GM18519 (cell line): ENCODE data around the gene HMCN2.

ENCODE experiments used
- ATAC-seq: cut with Tn5 transposase; IDR thresholded peaks from one replicate; pipeline ENCODE4 v1.9.1; 2021; ENCODE audit warnings: mild to moderate bottlenecking, moderate library complexity; ENCODE audit not compliant: unreplicated experiment, low FRiP score

Gene HMCN2

DNA sequence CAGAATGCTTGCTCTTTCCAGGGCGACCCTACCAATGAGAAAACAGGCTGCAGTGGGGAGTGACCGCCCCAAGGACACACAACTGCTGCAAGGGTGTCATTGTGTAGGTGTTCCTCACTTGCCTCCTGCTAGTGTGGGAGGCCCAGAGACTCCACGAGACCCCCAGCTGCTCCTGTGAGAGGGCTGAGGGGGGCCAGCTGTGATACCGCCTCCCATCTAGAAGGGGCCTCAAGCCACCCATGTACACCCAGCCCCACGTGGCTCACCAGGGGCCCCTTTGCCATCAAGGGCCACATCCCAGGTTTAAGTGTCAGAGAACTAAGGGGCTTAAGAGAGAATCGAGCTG, 177.9 kb downstream of the HMCN2 start:
- no peak for ATAC-seq

DNA sequence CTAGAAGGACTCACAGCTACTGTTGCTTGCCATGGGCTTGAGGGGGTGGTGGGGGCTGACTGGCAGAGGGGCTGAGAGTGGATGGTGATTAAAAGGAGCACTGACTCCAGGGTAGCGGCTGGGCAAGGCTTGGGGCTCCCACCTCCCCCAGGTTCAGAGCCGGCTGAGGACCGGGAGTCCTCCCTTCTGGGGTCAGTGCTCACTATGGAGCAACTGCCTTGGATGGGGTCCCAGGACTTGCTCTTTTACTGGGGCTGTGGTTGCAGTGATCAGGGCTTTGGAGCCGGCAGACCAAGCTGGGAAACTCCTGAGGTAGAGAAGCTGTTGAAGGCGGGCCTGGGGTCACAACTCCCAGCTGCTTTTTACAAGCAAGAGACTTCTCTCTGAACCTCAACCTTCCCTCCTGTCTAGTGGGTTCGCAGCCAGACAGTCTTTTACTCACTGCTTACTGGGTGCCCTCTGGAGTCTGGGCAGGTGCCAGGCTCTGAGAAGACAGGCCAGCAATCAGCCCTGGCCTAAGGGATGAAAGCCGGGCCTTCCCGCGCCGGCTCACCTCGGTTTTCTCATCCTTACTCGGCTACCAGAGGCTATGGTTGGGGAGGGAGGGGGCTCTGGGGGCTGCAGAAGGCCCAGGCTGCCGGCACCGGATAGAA, 178.4 kb downstream of the HMCN2 start:
- no peak for ATAC-seq

DNA sequence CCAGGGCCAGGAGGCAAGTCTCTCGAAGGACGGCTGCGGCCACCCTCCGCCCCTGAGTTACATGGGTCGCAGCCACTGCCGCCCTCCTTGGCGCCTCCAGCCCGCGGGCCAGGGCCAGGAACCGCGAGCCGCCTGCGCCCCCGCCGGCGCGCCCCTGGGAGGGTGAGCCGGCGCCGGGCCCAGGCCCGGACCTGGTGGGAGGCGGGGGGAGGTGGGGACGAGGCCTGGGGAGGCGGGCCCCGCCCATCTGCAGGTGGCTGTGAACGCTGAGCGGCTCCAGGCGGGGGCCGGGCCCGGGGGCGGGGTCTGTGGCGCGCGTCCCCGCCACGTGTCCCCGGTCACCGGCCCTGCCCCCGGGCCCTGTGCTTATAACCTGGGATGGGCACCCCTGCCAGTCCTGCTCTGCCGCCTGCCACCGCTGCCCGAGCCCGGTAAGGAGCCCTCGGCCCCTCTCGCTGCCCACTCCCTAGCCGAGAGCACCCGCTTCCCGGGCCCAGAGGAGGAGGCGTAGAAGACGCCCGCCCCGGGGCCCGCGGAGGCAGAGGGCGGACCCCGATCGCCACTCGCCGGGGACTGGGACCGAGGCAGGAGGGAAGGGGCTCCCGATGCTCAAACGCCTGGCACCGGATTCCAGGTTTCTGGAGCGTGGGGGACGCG, 179.1 kb downstream of the HMCN2 start, which contains the start of gene ASS1:
TSS of gene ASS1 (plus strand) at position 397 of the 657 bp plus-strand sequence. CDS start 7,268 bp downstream, outside the sequence.
- no peak for ATAC-seq

GRCh38 chr9:130445268-130445983, 179.9 kb downstream of the HMCN2 start:
- ATAC-seq = no peak

DNA sequence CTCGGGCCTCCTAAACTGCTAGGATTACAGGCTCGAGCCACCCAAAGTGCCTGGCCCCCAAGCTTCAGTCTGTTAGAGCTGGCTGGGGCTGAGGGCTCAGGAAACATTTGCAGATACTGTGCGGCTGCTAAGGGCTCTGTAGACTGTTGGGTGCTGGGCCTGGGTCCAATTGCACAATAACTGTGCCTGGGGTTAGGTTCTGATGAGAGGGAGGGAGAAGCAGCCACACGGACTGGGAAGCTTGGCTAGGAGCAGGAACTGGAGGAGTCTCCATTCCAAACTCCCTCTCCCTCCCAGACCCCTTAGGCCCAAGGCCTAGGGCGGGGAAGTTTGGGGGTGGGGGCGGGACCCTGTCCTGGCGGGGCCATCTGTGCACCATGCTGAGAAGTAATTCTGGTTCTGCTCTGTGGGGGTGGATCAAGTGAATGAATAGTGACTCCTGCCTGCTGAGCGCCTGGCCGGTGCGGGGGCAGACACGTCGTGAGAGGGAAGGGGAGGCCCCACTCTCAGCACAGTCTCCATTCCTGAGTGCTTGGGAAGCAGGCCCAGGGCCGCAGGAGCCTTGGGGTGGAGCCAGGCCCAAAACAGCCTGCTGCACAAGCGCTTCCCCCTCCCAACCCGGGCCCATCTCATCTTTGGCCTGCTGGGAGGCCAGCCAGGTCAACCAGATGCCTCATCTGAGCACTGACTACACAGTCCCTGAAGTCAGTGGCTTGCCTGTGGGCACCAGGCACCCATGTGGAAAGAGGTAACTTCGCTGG, 180.7 kb downstream of the HMCN2 start:
- no peak for ATAC-seq

DNA sequence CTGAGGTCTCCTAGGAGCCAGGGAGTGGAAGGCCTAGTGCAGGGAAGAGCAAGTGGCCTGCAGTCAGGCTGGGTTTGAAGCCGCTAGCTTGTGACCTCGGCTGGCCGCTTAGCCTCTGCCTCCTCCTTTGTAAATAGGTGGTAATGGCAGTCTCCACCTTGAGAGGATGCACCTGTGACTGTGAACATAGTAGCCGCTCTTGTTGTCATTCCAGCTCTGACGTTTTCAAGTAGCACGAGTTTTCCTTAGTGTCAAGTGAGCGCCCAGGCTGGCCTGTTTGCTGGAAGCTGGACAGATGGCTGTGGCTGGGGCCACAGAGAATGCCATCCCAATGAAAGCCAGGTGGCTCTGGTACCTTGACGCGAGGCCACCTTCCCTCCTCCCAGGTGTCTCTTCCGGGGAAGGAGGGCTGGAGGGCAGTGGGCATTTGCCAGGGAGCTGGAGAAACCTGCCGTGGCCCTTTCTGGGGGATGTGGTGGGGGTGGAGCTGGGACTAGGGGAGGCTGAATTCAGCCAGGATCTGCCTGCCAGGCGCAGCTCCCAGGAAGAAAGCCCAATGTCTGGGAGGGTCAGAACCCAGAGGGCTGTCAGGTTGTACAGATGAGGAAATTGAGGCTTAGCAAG, 181.7 kb downstream of the HMCN2 start:
- ATAC-seq = no peak

GRCh38 chr9:130448035-130448624, 182.6 kb downstream of the HMCN2 start:
- ATAC-seq = no peak

GRCh38 chr9:130448771-130449603, 183.4 kb downstream of the HMCN2 start:
- no peak for ATAC-seq

- ATAC-seq = no peak
Observed at GRCh38 chr9:130450344-130451003, 184.9 kb downstream of the HMCN2 start.

DNA sequence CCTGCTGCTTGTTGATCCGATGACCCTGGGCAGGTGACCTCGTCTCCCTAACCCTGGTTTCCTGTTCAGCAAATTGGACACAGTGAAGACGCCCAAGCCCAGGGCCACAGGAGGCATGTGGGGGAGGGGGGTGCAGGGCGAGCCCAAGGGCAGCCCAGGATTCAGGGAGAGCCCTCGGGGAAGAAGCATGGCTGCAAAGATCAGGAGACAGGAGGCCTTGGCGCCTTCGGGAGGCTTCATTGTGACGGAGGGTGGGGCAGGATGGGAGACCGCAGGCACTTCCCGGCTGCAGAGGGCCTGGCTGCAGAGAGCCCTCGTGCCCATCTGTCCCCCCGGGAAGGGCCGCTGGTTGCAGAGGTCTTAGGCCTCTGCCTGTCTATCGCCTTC, 185.4 kb downstream of the HMCN2 start:
- no peak for ATAC-seq

GRCh38 chr9:130451509-130452388, 186.2 kb downstream of the HMCN2 start:
- no peak for ATAC-seq

GRCh38 chr9:130452835-130453234, 187.3 kb downstream of the HMCN2 start:
- no peak for ATAC-seq

DNA sequence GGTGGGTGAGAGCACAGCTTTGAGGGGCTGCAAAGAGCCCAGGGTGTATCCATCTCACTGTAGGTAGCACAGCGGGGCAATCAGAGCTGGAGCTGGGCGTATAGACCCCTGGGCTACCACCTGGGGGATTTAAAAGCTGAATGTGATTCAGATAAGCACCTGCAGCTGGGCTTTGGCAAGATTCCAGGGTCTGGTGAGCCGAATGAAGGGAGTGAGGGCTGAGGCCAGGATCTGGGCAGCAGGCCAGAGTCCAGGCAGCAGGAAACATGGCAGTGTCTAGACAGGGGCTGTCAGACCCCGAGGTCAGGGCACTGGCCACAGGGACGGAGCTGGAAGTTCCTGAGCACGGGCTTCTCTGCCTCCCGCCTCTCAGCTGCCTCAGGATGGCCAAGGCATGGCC, 187.9 kb downstream of the HMCN2 start:
- ATAC-seq = no peak

DNA sequence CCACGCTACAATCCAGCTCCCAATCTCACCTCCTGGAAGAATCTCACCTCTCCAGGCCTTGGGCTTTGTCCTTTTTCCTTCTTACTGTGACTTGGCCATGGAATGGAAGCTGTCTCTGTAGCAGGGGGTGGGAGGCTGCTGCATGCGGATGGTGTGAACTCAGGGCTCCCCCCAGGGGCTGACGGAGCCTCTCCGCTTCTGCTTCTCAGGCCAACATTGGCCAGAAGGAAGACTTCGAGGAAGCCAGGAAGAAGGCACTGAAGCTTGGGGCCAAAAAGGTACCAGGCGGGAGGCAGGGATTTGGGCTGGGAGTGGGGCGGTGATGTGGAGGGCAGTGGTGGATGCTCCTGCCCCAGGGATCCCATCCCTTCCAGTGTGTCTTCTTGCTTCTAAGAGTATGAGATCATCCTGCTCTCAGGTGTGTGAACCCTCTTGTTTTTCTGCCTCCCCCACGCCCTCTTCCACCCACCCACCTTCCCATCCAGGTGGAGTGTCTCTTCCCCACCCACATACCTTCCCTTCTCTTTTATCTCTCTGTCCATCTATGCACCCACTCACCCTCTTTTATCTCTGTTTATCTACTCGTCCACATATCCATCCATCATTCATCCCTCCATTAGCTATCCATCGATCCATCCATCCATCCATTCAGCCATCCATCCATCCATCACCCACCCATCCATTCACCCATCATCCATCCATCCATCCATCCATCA, 188.7 kb downstream of the HMCN2 start:
- no peak for ATAC-seq

DNA sequence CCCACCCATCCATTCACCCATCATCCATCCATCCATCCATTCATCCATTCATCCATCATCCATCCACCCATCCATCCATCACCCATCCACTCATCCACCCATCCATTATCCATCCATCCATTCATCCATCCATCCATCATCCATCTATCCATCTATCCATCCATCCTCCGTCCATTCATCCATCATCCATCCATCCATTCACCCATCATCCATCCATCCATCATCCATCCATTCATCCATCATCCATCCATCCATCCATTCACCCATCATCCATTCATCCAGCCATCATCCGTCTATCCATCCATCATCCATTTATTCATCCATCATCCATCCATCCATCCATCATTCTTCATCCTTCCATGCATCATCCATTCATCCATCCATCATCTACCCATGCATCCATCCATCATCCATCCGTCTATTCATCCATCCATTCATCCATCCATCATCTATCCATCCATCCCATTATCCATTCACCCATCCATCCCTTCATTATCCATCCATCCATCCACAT, 189.3 kb downstream of the HMCN2 start:
- no peak for ATAC-seq

DNA sequence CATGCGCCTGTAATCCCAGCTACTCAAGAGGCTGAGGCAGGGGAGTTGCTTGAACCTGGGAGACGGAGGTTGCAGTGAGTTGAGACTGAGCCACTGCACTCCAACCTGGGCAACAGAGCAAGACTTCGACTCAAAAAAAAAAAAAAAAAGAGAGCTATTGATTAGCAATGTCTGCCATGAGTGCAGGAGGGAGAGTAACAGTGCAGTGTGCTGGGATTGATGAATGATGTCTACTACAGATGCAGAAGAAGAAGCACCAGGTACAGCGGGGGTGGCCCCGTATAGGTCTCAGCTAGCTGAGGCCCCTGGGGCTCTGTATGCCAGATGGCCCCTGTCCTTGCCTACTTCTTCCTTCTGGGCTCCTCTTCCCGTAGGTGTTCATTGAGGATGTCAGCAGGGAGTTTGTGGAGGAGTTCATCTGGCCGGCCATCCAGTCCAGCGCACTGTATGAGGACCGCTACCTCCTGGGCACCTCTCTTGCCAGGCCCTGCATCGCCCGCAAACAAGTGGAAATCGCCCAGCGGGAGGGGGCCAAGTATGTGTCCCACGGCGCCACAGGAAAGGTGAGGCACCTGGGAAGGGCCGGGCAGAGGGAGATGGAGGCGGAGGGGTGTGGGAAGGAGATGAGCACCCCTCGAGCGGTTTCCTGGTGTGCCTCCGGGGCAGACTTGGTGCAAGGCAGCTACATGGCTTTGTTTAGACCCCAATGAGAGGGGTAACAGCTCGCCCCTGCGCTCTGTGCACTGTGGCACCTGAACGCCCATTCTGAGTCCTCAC, 192.7 kb downstream of the HMCN2 start:
- ATAC-seq = no peak

DNA sequence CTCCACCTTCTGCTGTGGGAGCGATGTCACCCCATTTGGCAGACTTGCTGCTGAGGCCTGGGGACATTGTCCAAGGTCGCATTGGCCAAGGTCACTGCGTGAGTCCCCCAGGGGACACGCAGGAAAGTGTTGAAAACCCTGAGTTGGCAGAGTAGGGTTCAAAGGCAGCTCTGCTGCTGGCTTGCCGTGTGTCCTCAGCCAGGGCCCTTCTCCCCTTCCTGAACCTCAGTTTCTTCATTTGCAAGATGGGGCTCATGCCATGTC, 193.2 kb downstream of the HMCN2 start:
- ATAC-seq = no peak
